Measurements from ENCODE around the gene USH1C. TPM values are rescaled to one million over a fixed set of nuclear protein-coding genes. Genes with fewer than 3 reads are reported as not detected.

The USH1C gene
- total RNA-seq, 1 experiment from 2014 or later = 101 TPM

GRCh38 chr11:17538054-17538453 lies 6.2 kb downstream of the USH1C start:
- Mint-ChIP-seq H3K27me3 (ENCODE audit: insufficient read depth, unreplicated experiment) (no peaks in the 10 kb centered on the region), H3K36me3 (ENCODE audit: insufficient read depth, unreplicated experiment) (peaks cover 57% of the 10 kb centered on the region), H3K4me1 (ENCODE audit: low read depth, unreplicated experiment) (peaks cover 68% of the 10 kb centered on the region), H3K9me3 (ENCODE audit: unreplicated experiment) (no peaks in the 10 kb centered on the region), H3K4me3 (ENCODE audit: unreplicated experiment) (no peak overlapping the region), H3K27ac (ENCODE audit: unreplicated experiment) (no peak overlapping the region)
- Histone ChIP-seq H3K27me3 (replicated peaks; ENCODE audit: control insufficient read depth, insufficient read depth, low read length) (no peaks in the 10 kb centered on the region), H3K4me1 (peaks cover 71% of the 10 kb centered on the region), H3K4me3 (ENCODE audit: low read depth, low read length) (no peak overlapping the region), H3K9me3 (no peaks in the 10 kb centered on the region), H3K36me3 (ENCODE audit: control insufficient read depth, insufficient read depth, low read length) (no peaks in the 10 kb centered on the region; the same call in 1 of the 2 replicates)
- DNase-seq = no peak
- intact Hi-C loops (cut with micrococcal nuclease; ENCODE audit: unreplicated experiment) = no loop called here
- ChIA-PET POLR2A (no interaction called here), CTCF (interaction anchor here (0.9 kb wide), 1 partner anchor 15 kb away, joined by 3 read pairs; no protein-coding TSS in a partner anchor)
- no peak for TF ChIP-seq CTCF (IDR thresholded peaks at IDR 0.05; ENCODE audit: insufficient read depth in 1 of 2, low read depth in 1 of 2, low read length in 1 of 2, severe bottlenecking in 1 of 2, unreplicated experiment in 1 of 2)
- no TSS peak for BruUV-seq (replicated peaks)

GRCh38 chr11:17537261-17537660 lies 7.0 kb downstream of the USH1C start:
- ChIA-PET POLR2A (no interaction called here), CTCF (interaction anchor here (1.4 kb wide), 1 partner anchor 9 kb away, joined by 4 read pairs; no protein-coding TSS in a partner anchor)
- H3K9me3 ChIP-seq = no peaks in the 10 kb centered on the region
- no peak for DNase-seq
- Mint-ChIP-seq H3K27me3 (ENCODE audit: insufficient read depth, unreplicated experiment) (no peaks in the 10 kb centered on the region), H3K9me3 (ENCODE audit: unreplicated experiment) (no peaks in the 10 kb centered on the region), H3K36me3 (ENCODE audit: insufficient read depth, unreplicated experiment) (peaks cover 60% of the 10 kb centered on the region), H3K4me3 (ENCODE audit: unreplicated experiment) (peak overlapping the region; percentile 15), H3K4me1 (ENCODE audit: low read depth, unreplicated experiment) (peaks cover 72% of the 10 kb centered on the region), H3K27ac (ENCODE audit: unreplicated experiment) (peak overlapping the region; percentile 16)
- H3K4me3 ChIP-seq (ENCODE audit: low read depth, low read length) = no peak overlapping the region
- TF ChIP-seq CTCF (IDR thresholded peaks at IDR 0.05; ENCODE audit: insufficient read depth in 1 of 2, low read depth in 1 of 2, low read length in 1 of 2, severe bottlenecking in 1 of 2, unreplicated experiment in 1 of 2) = no peak
- peaks cover 78% of the 10 kb centered on the region for H3K4me1 ChIP-seq
- no peaks in the 10 kb centered on the region; the same call in 1 of the 2 replicates for H3K36me3 ChIP-seq (ENCODE audit: control insufficient read depth, insufficient read depth, low read length)
- no peaks in the 10 kb centered on the region for H3K27me3 ChIP-seq (replicated peaks; ENCODE audit: control insufficient read depth, insufficient read depth, low read length)
- intact Hi-C loops (cut with micrococcal nuclease; ENCODE audit: unreplicated experiment) = no loop called here
- BruUV-seq (replicated peaks) = no TSS peak

- Histone ChIP-seq H3K36me3 (ENCODE audit: control insufficient read depth, insufficient read depth, low read length) (no peaks in the 10 kb centered on the region; the same call in 1 of the 2 replicates), H3K9me3 (no peaks in the 10 kb centered on the region), H3K4me1 (peaks cover 81% of the 10 kb centered on the region), H3K4me3 (ENCODE audit: low read depth, low read length) (no peak overlapping the region), H3K27me3 (replicated peaks; ENCODE audit: control insufficient read depth, insufficient read depth, low read length) (no peaks in the 10 kb centered on the region)
- no peak for TF ChIP-seq CTCF (IDR thresholded peaks at IDR 0.05; ENCODE audit: insufficient read depth in 1 of 2, low read depth in 1 of 2, low read length in 1 of 2, severe bottlenecking in 1 of 2, unreplicated experiment in 1 of 2)
- CTCF ChIA-PET = no interaction called here
- Mint-ChIP-seq H3K27me3 (ENCODE audit: insufficient read depth, unreplicated experiment) (no peaks in the 10 kb centered on the region), H3K4me1 (ENCODE audit: low read depth, unreplicated experiment) (peaks cover 67% of the 10 kb centered on the region), H3K4me3 (ENCODE audit: unreplicated experiment) (no peak overlapping the region), H3K9me3 (ENCODE audit: unreplicated experiment) (no peaks in the 10 kb centered on the region), H3K36me3 (ENCODE audit: insufficient read depth, unreplicated experiment) (peaks cover 57% of the 10 kb centered on the region), H3K27ac (ENCODE audit: unreplicated experiment) (peak overlapping the region; percentile 70)
- POLR2A ChIA-PET = no interaction called here
- DNase-seq = no peak
- BruUV-seq (replicated peaks) = no TSS peak
- intact Hi-C loops (cut with micrococcal nuclease; ENCODE audit: unreplicated experiment) = no loop called here
Observed at GRCh38 chr11:17535488-17535887, 8.7 kb downstream of the USH1C start.

Data from Caco-2 (cell line).